ENCODE results near the gene GLG1.

The GLG1 gene

DNA sequence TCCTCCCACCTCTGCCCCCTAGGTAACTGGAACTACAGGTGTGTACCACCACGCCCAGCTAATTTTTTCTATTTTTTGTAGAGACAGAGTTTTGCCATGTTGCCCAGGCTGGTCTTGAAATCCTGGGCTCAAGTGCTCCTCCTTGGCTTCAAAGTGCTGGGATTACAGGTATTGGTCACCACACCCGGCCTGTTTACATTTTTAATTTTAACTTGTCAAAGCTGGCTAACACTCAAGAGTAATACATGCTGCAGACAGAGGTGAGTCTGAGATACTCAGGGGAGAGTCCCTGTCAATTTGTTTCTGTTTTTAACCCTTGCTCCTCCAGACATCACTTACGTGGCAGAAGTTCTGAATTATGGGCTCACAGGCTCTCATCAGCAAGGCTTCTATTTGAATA is 134.9 kb downstream of the GLG1 start:
- H3K4me3 ChIP-seq (ENCODE audit: low read length) = no peak overlapping the region
- TF ChIP-seq ZNF274 (IDR thresholded peaks at IDR 0.05; ENCODE audit: low read depth, low read length) = no peak

DNA sequence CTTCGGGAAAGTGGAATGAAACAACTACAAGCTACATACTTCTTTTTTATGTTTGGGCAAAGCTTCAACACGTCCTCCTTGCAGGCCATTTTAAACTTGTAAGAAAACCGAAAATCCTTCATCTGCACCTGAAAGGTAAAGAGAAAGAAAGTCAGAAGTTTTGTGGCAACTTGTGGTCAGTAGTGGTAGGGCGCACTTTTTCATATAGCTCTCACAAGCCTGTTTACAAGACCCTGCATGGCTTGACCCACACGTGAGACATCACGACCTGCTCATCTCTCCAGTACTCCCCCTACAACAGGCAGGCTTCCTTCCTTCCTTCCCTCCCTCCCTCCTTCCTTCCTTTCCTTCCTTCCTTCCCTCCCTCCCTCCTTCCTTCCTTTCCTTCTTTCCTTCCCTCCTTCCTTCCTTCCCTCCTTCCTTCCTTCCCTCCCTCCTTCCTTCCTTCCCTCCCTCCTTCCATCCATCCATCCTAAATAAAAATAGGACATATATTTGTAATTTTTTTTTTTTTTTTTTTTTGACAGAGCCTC is 136.9 kb downstream of the GLG1 start:
- no peak overlapping the region for H3K4me3 ChIP-seq (ENCODE audit: low read length)
- TF ChIP-seq ZNF274 (IDR thresholded peaks at IDR 0.05; ENCODE audit: low read depth, low read length) = no peak

DNA sequence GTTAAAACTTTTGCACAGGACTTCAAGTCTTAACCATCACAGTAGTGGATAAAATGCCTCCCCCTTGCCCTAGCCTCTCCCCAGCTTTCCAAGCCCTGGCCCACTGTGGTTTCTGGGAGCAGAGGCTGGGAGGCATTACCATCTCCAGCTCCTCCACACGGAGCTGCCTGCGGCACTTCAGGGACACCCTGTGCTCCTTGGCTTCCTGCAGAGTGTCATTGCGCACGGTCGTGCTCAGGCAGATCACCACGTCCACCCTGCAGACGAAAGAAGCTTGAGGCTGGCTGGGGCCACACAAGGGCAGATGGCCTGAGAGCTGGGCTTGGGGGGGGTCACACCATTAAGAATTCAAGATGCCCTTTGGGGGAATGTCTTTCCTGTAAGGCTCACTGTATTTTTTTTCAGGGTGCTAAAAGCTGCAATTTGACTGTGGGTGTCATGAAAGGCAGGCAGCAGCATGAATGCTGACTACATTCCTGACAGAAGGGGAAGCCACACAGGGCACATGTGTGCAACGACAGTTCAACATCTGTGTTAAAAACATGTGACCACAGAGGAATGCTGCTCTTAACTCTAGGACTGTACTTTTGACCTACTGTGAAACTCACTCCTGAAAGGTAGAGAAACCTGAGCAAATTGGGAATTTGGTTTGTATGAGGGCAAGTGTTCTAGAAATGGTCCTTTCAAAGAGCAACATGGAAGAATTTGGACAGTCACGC is 137.9 kb downstream of the GLG1 start:
- no peak for TF ChIP-seq ZNF274 (IDR thresholded peaks at IDR 0.05; ENCODE audit: low read depth, low read length)
- H3K4me3 ChIP-seq (ENCODE audit: low read length) = no peak overlapping the region

DNA sequence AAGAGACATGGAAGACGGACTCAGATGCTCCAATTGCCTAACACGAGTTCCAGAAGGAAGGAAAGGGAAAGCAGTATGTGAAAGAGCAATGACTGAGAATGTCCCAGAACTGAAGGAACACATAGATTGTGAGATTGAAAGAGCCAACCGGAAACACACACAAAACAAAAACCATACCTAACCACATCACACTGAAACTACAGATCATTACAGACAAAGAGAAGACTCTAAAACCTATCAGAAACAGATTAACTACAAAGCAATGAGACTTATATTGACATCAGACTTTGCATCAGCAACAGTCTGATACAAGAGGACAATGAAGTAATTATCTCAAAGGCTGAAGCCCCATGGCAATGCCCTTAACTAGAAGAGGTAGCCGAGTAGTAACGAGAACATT is 140.0 kb downstream of the GLG1 start:
- no peak for TF ChIP-seq ZNF274 (IDR thresholded peaks at IDR 0.05; ENCODE audit: low read depth, low read length)
- H3K4me3 ChIP-seq (ENCODE audit: low read length) = no peak overlapping the region

DNA sequence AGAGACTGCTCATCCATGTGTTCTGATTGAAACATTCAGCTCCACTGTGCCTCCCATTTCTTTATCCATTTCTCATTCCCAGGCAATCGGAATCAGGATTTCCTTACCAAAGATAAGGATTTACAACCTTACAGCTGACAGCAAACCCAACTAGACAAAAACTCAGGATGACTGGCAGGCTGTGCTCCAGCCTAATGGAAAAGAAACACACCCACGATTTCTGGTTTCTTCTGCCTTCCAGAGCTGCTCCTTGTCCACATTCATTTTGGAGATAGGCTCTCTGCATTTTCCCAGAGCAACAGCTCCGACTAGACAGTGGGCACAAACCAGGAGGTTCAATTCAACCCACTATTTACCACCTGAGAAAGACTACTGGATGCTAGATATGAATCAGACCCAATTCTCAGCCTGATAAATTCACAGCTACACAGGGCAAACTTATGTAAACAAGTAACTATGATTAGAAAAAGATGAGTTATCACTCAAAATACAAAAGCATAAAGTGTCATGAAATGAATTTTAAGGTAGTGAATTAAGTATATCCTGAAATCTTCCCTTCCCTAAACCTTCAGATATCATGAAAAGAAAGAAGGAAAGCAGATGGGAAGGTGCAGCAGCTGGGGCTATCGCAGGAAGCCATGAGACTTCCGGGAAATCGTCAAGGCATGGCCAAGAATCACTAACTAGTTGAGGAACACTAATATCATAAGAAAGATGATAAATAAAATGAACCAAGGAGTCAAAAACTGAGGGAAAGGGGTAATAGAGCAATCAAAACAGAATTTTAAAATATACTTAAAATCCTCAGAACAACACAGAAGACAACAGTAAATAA is 140.8 kb downstream of the GLG1 start:
- TF ChIP-seq ZNF274 (IDR thresholded peaks at IDR 0.05; ENCODE audit: low read depth, low read length) = no peak
- no peak overlapping the region for H3K4me3 ChIP-seq (ENCODE audit: low read length)

DNA sequence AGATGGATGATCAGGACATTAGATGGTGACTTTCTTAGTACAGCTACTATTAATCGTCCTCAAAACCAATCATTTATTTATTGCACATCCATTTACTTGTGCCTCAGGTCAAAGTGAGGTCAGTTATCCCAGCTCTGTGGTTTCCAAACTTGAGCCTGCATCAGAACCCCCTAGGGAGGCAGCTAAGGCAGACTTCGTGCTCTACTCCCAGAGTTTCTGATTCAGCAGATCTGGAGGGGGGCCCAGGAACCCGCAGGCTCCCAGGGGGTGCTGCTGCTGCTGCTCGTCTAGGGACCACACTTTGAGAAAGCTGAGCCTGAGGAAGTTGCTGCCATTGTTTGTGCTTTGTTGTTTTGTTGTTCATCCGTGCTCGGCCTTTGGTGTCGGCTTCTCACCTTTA is 141.6 kb downstream of the GLG1 start:
- TF ChIP-seq ZNF274 (IDR thresholded peaks at IDR 0.05; ENCODE audit: low read depth, low read length) = no peak
- no peak overlapping the region for H3K4me3 ChIP-seq (ENCODE audit: low read length)

DNA sequence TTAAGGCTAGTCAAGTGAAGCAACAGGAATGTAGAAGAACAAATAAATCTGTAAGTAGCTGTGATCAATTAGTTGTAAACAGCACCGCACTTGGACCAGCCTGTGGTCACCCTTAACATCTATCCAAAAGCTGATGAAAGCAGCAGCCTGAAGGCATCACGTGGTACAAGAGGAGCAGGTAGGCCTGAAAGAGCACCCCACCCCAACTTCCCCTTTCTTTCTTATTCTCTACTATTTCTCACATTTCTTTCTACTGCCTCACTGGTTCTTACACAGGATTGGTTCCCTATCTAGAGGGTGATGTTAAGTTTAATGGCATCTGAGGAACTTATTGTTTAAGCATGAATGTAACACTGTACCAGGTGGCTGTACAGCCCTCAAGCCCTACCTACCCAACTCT is 143.0 kb downstream of the GLG1 start:
- H3K4me3 ChIP-seq (ENCODE audit: low read length) = no peak overlapping the region
- no peak for TF ChIP-seq ZNF274 (IDR thresholded peaks at IDR 0.05; ENCODE audit: low read depth, low read length)

DNA sequence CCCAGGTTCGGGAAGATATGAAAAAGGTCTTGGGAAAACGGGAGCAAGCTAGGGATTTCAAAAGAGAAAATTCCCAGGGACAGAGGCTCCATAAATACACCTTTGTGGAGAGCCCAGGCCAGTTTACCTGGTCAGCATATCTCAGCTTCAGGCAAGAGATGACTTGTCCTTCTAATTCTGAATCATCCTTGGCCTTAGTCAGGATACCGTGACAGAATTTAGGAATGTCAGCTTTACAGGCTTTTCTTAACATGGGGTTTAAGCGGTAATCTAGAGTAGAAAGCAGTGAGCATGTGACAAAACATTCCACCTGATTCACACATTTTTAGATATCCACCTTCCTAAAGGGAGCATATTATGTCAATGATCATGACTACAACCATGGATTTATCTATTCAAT is 144.6 kb downstream of the GLG1 start:
- no peak overlapping the region for H3K4me3 ChIP-seq (ENCODE audit: low read length)
- TF ChIP-seq ZNF274 (IDR thresholded peaks at IDR 0.05; ENCODE audit: low read depth, low read length) = no peak

DNA sequence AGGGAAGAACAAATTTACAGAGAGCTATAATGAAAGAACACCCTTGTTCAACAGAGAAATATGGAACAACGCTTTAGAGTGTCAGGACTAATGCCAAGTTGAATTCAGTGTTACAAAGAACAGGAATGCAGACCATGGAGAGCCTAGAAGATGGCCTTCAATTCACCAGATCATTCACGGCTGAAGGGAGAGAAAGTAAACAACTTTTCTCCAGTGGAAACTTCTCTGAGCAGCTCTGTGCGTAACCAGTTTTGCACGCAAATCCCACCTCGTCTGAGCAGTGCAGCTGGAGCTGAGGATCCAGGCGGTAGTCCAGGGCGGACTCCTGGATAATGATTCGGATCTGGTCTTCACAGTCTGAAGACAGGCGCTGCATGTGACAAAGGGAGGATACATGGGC is 145.1 kb downstream of the GLG1 start:
- no peak for TF ChIP-seq ZNF274 (IDR thresholded peaks at IDR 0.05; ENCODE audit: low read depth, low read length)
- H3K4me3 ChIP-seq (ENCODE audit: low read length) = no peak overlapping the region

DNA sequence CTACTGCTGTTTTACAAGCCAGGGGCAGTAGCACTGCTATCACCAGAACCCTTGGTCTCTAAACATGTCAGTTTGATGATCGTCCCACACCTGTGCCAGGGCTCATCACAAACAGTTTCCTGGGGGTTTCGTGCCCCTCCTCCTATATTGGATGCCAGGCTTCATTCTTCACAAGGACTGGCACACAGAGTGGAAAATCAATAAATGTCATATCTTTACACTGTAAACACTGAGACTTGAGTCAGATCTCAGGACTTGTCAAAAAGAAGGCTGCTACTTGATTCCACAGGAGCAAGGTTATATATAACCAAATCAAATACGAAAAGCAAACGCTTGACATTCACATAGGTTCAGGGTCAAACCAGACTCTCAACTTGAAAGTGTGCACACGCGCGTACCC is 146.4 kb downstream of the GLG1 start:
- no peak overlapping the region for H3K4me3 ChIP-seq (ENCODE audit: low read length)
- no peak for TF ChIP-seq ZNF274 (IDR thresholded peaks at IDR 0.05; ENCODE audit: low read depth, low read length)

DNA sequence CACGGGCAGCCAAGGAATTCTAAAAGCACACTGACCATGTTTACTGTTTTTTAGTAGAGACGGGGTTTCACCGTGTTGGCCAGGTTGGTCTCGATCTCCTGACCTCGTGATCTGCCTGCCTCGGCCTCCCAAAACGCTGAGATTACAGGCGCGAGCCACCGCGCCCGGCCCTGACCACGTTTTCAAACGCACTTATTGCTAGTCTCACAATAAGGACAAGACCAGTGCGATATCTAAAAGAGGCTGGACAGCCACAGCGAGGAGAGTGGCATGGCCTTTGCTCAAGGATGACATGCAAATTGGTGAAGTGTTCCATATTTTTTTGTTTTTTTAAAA is 150.7 kb downstream of the GLG1 start:
- H3K4me3 ChIP-seq (ENCODE audit: low read length) = no peak overlapping the region
- TF ChIP-seq ZNF274 (IDR thresholded peaks at IDR 0.05; ENCODE audit: low read depth, low read length) = no peak

DNA sequence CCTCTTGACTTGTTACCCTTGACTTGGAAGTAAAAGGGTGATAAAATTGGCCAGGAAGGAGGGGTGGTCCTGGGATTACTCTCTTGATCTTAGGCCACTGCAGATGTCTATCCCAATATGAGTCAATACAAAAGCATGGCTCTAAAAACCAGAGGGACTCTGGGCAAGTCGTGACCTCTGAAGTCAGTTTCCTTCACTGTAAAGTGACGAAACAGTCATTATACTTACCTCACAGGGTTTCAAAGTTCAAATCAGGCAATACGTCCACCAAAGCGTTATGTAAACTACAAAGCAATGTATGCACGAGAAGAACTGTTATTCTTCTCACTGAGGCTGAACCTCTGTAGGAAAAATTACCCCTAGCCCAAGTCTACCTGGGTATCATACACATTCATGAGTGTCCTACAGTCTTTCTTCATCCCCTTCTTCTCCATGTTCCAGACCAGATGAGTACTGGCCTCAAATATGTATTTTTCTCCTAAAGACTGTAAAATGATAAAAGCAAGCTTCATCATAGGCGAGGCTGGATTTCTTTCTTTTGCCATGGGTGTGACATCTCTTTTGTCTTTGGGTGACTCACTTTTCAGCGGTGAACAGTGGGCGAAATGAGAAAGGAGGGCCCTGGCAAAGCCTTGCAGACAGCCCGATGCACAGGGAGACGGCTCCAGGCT is 151.2 kb downstream of the GLG1 start:
- TF ChIP-seq ZNF274 (IDR thresholded peaks at IDR 0.05; ENCODE audit: low read depth, low read length) = no peak
- H3K4me3 ChIP-seq (ENCODE audit: low read length) = no peak overlapping the region

DNA sequence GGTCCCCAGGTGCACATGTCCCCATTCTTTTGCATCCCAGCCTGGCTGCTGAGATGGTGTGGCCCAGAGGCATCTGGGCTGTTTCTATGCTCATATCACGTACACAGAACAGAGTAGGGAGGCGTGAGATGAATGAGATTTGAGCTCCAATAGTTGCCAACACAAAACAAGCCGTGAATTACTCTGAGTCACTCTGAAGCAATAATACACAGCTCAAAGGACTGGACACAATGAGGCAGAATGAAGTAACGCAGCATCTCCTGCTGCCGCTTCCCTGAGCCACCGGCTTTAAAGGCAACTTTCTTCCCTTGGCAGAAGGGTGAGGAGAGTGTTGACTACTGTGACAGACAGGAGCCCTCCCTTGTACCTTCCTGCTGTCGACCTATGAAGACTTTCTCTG is 151.7 kb downstream of the GLG1 start:
- no peak overlapping the region for H3K4me3 ChIP-seq (ENCODE audit: low read length)
- TF ChIP-seq ZNF274 (IDR thresholded peaks at IDR 0.05; ENCODE audit: low read depth, low read length) = no peak

DNA sequence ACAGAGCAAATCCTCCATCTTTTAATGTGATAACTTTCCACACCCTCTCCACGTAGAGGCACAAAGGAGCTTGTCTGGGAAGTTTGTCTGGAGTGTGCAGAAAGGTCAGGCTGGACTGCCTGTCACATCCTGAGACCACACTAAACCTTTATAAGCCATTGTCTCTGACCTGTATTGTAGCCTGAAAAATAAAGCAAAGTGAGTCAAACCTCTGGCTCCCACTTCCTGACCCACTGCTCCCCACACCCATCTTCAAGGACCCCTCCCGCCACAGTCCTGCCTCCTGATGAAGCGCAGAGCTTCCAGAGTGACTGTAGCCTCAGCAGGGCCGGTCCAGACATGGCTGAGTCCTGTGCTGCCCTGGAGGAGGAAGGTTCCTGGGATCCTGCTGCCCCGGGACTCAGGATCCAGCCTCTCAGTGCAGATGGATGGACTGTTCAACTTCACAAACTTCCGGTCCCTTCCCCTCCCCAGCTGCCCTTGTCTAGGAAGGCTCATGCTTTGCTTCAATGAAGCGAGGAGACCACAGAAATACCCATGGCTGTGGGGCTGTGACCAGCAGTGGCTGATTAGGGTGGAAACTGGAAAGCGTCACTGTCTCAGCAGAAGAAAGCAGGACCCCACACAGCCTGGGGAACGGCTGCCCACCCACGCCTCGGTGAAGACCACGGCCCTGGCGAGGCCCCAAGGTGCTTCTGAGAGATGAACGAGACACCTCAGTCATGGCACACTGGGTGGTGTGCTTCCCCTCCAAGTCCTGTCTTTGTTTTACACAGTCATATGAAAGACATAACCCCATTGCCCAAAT is 154.8 kb downstream of the GLG1 start:
- no peak overlapping the region for H3K4me3 ChIP-seq (ENCODE audit: low read length)
- TF ChIP-seq ZNF274 (IDR thresholded peaks at IDR 0.05; ENCODE audit: low read depth, low read length) = no peak

All from GM08714 (cell line).